ENCODE measurements around the gene RNU1-3.
"Not testable (repeated sequence)": the region's sequence is repeated elsewhere in the genome, so short reads cannot be mapped to it uniquely, and the experiment has no call there.

The RNU1-3 gene

GRCh38 chr1:16636551-16637195, 30.1 kb downstream of the RNU1-3 start:
- DNase-seq (ENCODE audit: extremely low spot score); POLR2A ChIA-PET: not testable (repeated sequence)
- CTCF ChIA-PET, result interaction anchor here (0.7 to 2.3 kb wide), 5 partner anchors 8 to 80 kb away, joined by 3 to 13 read pairs (median 4); no protein-coding TSS in a partner anchor

- DNase-seq (ENCODE audit: extremely low spot score); POLR2A ChIA-PET: not testable (repeated sequence)
- CTCF ChIA-PET, result interaction anchor here (1.1 to 2.3 kb wide), 3 partner anchors 8 to 80 kb away, joined by 3 to 13 read pairs (median 4); no protein-coding TSS in a partner anchor
Measured at GRCh38 chr1:16635959-16636358, 30.8 kb downstream of the RNU1-3 start.

- DNase-seq (ENCODE audit: extremely low spot score); POLR2A ChIA-PET: not testable (repeated sequence)
- CTCF ChIA-PET, result interaction anchor here (4.9 kb wide), 1 partner anchor 12 kb away, joined by 39 read pairs; no protein-coding TSS in a partner anchor
Measured at GRCh38 chr1:16633540-16634282, 33.0 kb downstream of the RNU1-3 start.

- CTCF ChIA-PET, result interaction anchor here (0.7 to 4.9 kb wide), 3 partner anchors 11 to 328 kb away, joined by 3 to 39 read pairs (median 5); partner anchors contain the start of gene NBPF1
- DNase-seq (ENCODE audit: extremely low spot score); POLR2A ChIA-PET: not testable (repeated sequence)
Measured at GRCh38 chr1:16632044-16632850, 34.5 kb downstream of the RNU1-3 start.

- no peak for TF ChIP-seq CTCF (IDR thresholded peaks at IDR 0.05; ENCODE audit: control extremely low read depth, extremely low read depth, low read depth, missing control alignments)
- DNase-seq (ENCODE audit: extremely low spot score), result no peak
- ChIA-PET POLR2A (no interaction called here), CTCF (interaction anchor here (0.8 to 4.9 kb wide), 3 partner anchors 10 to 18 kb away, joined by 4 to 39 read pairs (median 5); partner anchors contain the start of gene NBPF1)
Measured at GRCh38 chr1:16631248-16632043, 35.3 kb downstream of the RNU1-3 start.

GRCh38 chr1:16630661-16631247, 36.0 kb downstream of the RNU1-3 start:
- no peak for DNase-seq (ENCODE audit: extremely low spot score)
- no peak for TF ChIP-seq CTCF (IDR thresholded peaks at IDR 0.05; ENCODE audit: control extremely low read depth, extremely low read depth, low read depth, missing control alignments)
- POLR2A ChIA-PET, result no interaction called here
- CTCF ChIA-PET, result interaction anchor here (0.8 to 4.9 kb wide), 2 partner anchors 9 to 10 kb away, joined by 4 to 39 read pairs; no protein-coding TSS in a partner anchor

- DNase-seq (ENCODE audit: extremely low spot score), result not testable (repeated sequence)
- CTCF ChIA-PET, result interaction anchor here (4.9 kb wide), 1 partner anchor 8 kb away, joined by 39 read pairs; no protein-coding TSS in a partner anchor
Measured at GRCh38 chr1:16629916-16630530, 36.7 kb downstream of the RNU1-3 start.

GRCh38 chr1:16628361-16629111, 38.2 kb downstream of the RNU1-3 start:
- CTCF ChIA-PET, result interaction anchor here (0.8 kb wide), 1 partner anchor 10 kb away, joined by 3 read pairs; no protein-coding TSS in a partner anchor
- TF ChIP-seq CTCF (IDR thresholded peaks at IDR 0.05; ENCODE audit: control extremely low read depth, extremely low read depth, low read depth, missing control alignments), result no peak
- DNase-seq (ENCODE audit: extremely low spot score), result no peak
- POLR2A ChIA-PET, result no interaction called here

More at GRCh38 chr1:16629916-16630530, 36.7 kb downstream of the RNU1-3 start:
- POLR2A ChIA-PET, result not testable (repeated sequence)

- POLR2A ChIA-PET; DNase-seq (ENCODE audit: extremely low spot score): not testable (repeated sequence)
- CTCF ChIA-PET, result interaction anchor here (1.7 to 2.3 kb wide), 3 partner anchors 11 to 334 kb away, joined by 7 to 12 read pairs (median 11); no protein-coding TSS in a partner anchor
Measured at GRCh38 chr1:16626409-16626983, 40.3 kb downstream of the RNU1-3 start.
